Activated naive CD4-positive, alpha-beta T cell treated with anti-CD3 and anti-CD28 coated beads, Interleukin-2, amount 50 U/mL, for 72 hours (primary cell): ENCODE results near the gene FBXL14. TPM values are rescaled to one million over a fixed set of nuclear protein-coding genes. Genes with fewer than 3 reads are reported as not detected.

Experiments
- ATAC-seq, 2 donors: fragments of 150-1000 bp; cut with Tn5 transposase; 2 replicates each; pipeline ENCODE4 v1.10.0; 2021; ENCODE audit warnings: mild to moderate bottlenecking in 2 of 2, moderate library complexity in 2 of 2
- DNase-seq, 2 donors: peaks; one replicate each; pipeline ENCODE4 v3.0.0; 2021 to 2022; ENCODE audit warnings: low spot score in 2 of 2
- H3K27ac Mint-ChIP-seq, 2 donors: one replicate each; pipeline ENCODE4 v1.8.0; 2022; ENCODE audit warnings: mild to moderate bottlenecking in 2 of 2, mixed read lengths in 2 of 2
- H3K36me3 Mint-ChIP-seq, 2 donors: one replicate each; pipeline ENCODE4 v1.8.0; 2022; ENCODE audit warnings: mixed read lengths in 2 of 2
- H3K9me3 Mint-ChIP-seq, 2 donors: one replicate each; pipeline ENCODE4 v1.8.0; 2022; ENCODE audit warnings: mixed read lengths in 2 of 2
- total RNA-seq, 2 donors: library from RNA; stranded (reverse); gene quantifications; one replicate each; pipeline ENCODE4 v1.2.3, GENCODE V29; 2022

Gene FBXL14
- total RNA-seq, 2 donors from 2014 or later: 21.7 to 25.3 TPM

DNA sequence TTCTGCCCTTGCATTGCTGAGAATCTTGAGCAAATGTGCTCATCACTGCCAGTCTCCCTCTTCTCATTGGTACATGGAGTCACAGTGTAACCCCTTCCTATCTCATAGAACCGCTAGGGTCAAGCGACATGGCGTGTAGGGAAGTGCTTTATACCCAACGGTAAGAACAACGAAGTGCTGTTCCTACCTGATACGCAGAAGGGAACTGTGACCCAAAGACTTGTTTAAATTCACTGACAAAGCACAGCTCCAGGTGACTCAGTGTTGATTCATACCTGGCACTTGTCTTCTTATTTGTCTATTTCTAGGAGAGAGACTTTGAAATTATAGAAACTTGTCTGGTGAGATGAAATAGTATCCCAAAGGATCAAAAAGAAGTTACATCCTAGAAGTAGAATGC lies 53.7 kb downstream of the FBXL14 start:
- Mint-ChIP-seq H3K36me3 (peaks cover 0 to 5% of the 10 kb centered on the region in 2 donors), H3K9me3 (no peaks in the 10 kb centered on the region), H3K27ac (no peak overlapping the region)
- DNase-seq (no peak), ATAC-seq (no peak)

- DNase-seq (no peak), ATAC-seq (no peak)
- H3K9me3 Mint-ChIP-seq: no peaks in the 10 kb centered on the region
- H3K36me3 Mint-ChIP-seq: peaks cover 0 to 5% of the 10 kb centered on the region in 2 donors
- no peak overlapping the region for H3K27ac Mint-ChIP-seq
Observed at GRCh38 chr12:1539135-1539534, 55.2 kb downstream of the FBXL14 start.

DNA sequence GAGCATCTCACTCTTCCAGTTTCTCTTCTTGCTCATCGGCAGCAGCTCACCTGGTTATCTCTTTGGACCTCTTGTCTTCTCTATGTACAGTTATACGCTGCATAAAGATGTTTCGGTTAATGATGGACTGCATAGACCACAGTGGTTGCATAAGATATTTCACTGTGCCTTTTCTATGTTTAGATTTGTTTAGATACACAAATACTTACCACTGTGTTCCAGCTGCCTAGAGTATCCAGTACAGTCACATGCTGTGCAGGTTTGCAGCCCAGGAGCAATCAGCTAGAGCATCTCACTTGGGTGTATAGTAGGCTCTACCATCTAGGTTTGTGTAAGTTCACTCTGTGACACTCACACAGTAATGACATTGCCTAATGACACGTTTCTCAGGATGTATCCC lies 57.6 kb downstream of the FBXL14 start:
- no peak for DNase-seq
- no peak overlapping the region for H3K27ac Mint-ChIP-seq
- H3K36me3 Mint-ChIP-seq: peaks cover 0 to 5% of the 10 kb centered on the region in 2 donors
- H3K9me3 Mint-ChIP-seq: no peaks in the 10 kb centered on the region
- ATAC-seq: no peak

- no peak for DNase-seq
Observed at GRCh38 chr12:1534748-1535147, 59.6 kb downstream of the FBXL14 start.

GRCh38 chr12:1533602-1534304 lies 60.6 kb downstream of the FBXL14 start:
- H3K27ac Mint-ChIP-seq: no peak overlapping the region
- peak; percentile 79 to 86 for ATAC-seq
- peaks cover 0 to 6% of the 10 kb centered on the region in 2 donors for H3K36me3 Mint-ChIP-seq
- peak; percentile 61 to 77 for DNase-seq
- no peaks in the 10 kb centered on the region for H3K9me3 Mint-ChIP-seq

More at GRCh38 chr12:1534748-1535147, 59.6 kb downstream of the FBXL14 start:
- Mint-ChIP-seq H3K27ac (no peak overlapping the region), H3K36me3 (peaks cover 0 to 5% of the 10 kb centered on the region in 2 donors), H3K9me3 (no peaks in the 10 kb centered on the region)
- ATAC-seq: no peak

- peaks cover 0 to 6% of the 10 kb centered on the region in 2 donors for H3K36me3 Mint-ChIP-seq
- DNase-seq: peak in 1 of 2 donors; percentile 33
Observed at GRCh38 chr12:1533205-1533601, 61.2 kb downstream of the FBXL14 start.

GRCh38 chr12:1532375-1533165 lies 61.8 kb downstream of the FBXL14 start:
- no peak for DNase-seq
- no peak for ATAC-seq

More at GRCh38 chr12:1533205-1533601, 61.2 kb downstream of the FBXL14 start:
- no peak overlapping the region for H3K27ac Mint-ChIP-seq
- peak; percentile 9 to 48 for ATAC-seq
- H3K9me3 Mint-ChIP-seq: no peaks in the 10 kb centered on the region

DNA sequence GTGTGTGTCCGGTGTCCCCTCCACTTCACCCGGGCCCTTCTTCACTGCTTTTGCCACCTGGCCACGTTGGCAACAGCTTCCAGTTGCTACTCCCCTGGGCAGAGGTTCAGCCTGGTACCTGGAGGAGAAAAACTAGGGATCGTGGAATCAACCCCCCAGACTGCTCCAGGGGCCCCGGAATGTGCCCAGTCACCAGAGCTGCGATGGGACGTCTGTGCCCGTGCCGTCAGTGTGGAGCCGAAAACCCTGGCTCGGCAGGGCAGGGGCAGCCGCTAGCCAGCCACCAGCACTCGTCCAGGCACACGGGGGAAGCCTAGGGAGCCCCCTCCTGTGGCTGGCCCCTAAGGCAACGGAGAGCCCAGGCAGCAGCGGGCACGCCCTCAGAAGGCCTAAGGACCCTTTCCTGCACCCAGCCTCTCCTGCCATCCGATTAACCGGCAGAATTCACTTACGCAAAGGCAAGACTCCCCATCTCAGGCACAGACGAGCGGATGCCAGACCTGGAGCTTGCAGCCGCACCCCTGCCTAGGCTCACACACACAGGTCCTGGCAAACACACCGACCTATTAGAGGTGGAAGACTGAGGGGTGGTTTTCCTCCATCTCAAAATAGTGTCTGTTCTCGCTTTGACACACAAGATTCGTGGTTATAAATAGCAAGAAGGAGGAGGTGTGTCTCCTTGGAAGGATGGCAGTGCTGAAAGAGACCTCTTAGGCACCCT lies 62.6 kb downstream of the FBXL14 start:
- peak in 1 of 2 donors; percentile 12 for DNase-seq
- Mint-ChIP-seq H3K36me3 (peaks cover 0 to 6% of the 10 kb centered on the region in 2 donors), H3K27ac (no peak overlapping the region), H3K9me3 (no peaks in the 10 kb centered on the region)
- ATAC-seq: peak in 1 of 2 donors; percentile 12

More at GRCh38 chr12:1532375-1533165, 61.8 kb downstream of the FBXL14 start:
- H3K36me3 Mint-ChIP-seq: peaks cover 0 to 6% of the 10 kb centered on the region in 2 donors
- no peak overlapping the region for H3K27ac Mint-ChIP-seq
- no peaks in the 10 kb centered on the region for H3K9me3 Mint-ChIP-seq

- DNase-seq (peak in 1 of 2 donors; percentile 17), ATAC-seq (no peak)
- Mint-ChIP-seq H3K9me3 (no peaks in the 10 kb centered on the region), H3K36me3 (peaks cover 0 to 6% of the 10 kb centered on the region in 2 donors), H3K27ac (no peak overlapping the region)
Observed at GRCh38 chr12:1531153-1531653, 63.2 kb downstream of the FBXL14 start.

DNA sequence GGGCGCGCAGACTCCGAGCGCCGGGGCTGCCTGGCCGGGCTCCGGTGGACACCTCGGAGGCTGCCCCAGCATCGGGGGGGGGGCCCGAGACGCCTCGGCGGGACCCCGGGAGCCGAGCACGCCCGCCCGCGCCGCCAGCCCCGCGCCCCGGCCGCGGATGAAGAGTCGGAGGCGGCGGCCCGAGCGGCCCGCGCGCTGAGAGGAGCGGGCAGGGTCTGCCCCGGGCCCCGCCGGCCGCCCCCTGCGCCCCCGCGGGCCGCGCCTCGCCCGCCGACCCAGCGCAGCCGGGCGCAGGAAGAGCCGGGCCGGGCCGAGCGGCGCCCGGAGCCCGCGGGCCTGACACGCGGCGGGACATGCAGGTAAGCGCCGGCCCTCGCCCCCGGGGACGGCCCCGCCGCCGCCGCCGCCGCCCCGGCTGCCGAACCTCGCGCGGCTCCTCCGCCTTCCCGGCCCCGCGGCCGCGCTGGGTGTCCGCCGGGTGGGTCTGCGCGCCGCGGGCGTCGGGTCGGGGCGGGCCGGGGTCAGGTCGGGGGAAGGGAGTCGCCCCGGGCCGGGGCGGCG lies 63.7 kb downstream of the FBXL14 start:
- Mint-ChIP-seq H3K36me3 (peaks cover 0 to 6% of the 10 kb centered on the region in 2 donors), H3K27ac (no peak overlapping the region), H3K9me3 (no peaks in the 10 kb centered on the region)
- ATAC-seq: no peak
- peak in 1 of 2 donors; percentile 18 for DNase-seq

DNA sequence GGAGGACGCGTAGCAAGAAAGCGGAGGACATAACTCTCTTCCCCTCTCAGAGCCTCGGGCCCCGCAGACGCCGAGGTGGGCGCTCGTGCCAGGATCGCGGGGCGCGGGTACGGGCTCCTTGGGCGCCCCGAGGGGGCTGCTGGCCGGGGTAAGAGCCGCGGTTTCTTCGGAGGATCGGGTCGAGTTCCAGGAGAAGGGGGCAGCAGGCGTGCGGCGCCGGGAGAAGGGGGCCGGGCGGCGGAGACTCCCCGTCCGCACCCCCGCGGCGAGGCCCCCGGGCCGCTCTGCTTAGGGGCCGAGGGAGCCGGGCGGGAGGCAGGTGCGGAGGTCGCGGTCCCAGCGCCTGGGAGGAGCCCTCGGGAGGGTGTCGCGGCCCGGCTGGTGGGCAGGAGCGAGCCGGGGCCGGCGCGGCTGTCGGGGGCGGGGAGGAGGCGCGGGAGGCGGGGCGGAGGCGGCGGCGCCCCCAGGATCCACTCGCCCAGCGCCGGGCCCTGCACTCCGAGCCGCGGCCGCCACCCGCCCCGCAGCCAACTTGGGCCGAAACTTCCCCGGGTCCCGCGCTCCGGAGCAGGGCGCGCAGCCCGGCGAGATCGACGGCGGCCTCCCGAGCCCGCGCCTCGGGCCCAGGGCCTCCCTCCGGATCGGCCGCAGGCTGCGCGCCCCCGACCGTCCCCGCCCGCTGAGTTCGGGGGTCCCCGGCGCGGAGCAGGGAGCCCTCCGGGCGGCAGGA lies 64.4 kb downstream of the FBXL14 start:
- Mint-ChIP-seq H3K9me3 (no peaks in the 10 kb centered on the region), H3K27ac (no peak overlapping the region), H3K36me3 (peaks cover 0 to 6% of the 10 kb centered on the region in 2 donors)
- DNase-seq (no peak), ATAC-seq (no peak)

GRCh38 chr12:1529228-1529861 lies 65.0 kb downstream of the FBXL14 start:
- no peak for ATAC-seq

DNA sequence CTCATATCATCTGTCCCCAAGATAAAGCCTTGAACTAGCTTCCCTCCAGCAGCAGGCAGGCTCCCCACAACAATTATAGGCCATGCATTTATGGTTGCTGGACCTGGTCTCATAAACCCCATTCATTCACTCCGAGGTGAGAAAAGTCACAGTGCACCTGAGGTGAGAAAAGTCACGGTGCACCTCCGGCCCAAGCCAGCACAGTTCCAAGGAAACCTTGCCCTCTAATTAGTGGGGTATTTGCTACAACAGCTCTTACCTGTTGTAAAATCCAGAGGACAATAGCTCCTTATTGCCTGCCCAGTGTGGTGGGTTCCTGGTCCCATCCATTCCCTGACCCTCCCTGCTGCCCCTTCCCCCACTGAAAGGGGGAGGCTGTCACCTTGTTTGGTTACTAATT lies 65.6 kb downstream of the FBXL14 start:
- DNase-seq: no peak
- ATAC-seq: no peak
- H3K36me3 Mint-ChIP-seq: peaks cover 0 to 6% of the 10 kb centered on the region in 2 donors
- H3K9me3 Mint-ChIP-seq: no peaks in the 10 kb centered on the region
- no peak overlapping the region for H3K27ac Mint-ChIP-seq

More at GRCh38 chr12:1529228-1529861, 65.0 kb downstream of the FBXL14 start:
- DNase-seq: no peak
- Mint-ChIP-seq H3K27ac (no peak overlapping the region), H3K9me3 (no peaks in the 10 kb centered on the region), H3K36me3 (peaks cover 0 to 6% of the 10 kb centered on the region in 2 donors)

DNA sequence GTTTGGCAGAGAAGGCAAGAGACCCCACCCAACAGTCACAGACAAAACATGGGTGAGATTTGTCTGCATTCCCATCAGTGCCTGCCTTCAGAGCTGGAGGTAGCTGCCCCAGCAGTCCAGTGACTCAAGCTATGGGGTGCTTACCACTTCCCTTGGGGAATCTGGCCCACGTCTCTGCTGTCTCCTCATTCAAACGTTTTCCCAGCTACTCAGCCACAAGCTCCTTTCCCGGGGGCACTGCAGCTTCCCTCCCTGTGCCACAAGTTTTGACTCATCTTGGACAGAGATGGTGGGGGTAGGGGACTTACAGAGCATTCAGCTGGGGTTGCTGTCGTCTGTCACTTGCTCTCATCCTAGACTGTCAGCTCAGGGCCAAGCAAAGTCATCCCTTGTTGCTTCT lies 66.6 kb downstream of the FBXL14 start:
- Mint-ChIP-seq H3K36me3 (peaks cover 0 to 6% of the 10 kb centered on the region in 2 donors), H3K9me3 (no peaks in the 10 kb centered on the region), H3K27ac (no peak overlapping the region)
- DNase-seq (no peak), ATAC-seq (no peak)

DNA sequence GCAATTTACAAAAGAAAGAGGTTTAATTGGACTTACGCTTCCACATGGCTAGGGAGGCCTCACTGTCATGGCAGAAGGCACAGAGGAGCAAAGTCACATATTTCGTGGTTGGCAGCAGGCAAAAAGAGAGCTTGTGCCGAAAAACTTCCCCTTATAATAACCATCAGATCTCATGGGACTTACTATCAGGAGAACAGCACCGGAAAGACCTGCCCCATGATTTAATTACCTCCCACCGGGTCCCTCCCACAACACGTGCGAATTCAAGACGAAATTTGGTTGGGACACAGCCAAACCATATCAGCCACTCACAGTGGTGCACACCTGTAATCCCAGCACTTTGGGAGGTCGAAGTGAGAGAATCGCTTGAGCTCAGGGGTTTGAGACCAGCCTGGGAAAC lies 68.5 kb downstream of the FBXL14 start:
- no peak for DNase-seq
- H3K27ac Mint-ChIP-seq: no peak overlapping the region
- H3K36me3 Mint-ChIP-seq: peaks cover 0 to 6% of the 10 kb centered on the region in 2 donors
- ATAC-seq: no peak
- no peaks in the 10 kb centered on the region for H3K9me3 Mint-ChIP-seq
